K562 (cell line): ENCODE results near the gene GLYATL1. TPM values are rescaled to one million over a fixed set of nuclear protein-coding genes. Genes with fewer than 3 reads are reported as not detected.

Experiments
- ATAC-seq: fragments of 200-7000 bp; cut with Tn5 transposase; 3 replicates; pipeline ENCODE4 v1.9.1; 2020; ENCODE audit warnings: moderate library complexity
- BruUV-seq: library from RNA; stranded (reverse); fragments of 400-500 nt; replicated peaks from 2 replicates; lab custom pipeline; 2021; lab: Mats Ljungman, UMichigan
- CTCF ChIA-PET: fragments of 300-600 bp; formaldehyde crosslinking; extraction: SDS; loops from one replicate; lab custom pipeline; 2021; ENCODE audit warnings: low intra/inter-chr PET ratio; lab: Yijun Ruan, JAX
- POLR2A ChIA-PET: fragments of 300-600, 350-650 bp; sonication (Branson Sonifier 250); formaldehyde crosslinking; extraction: SDS; loops from one replicate; lab custom pipeline; 2021; ENCODE audit warnings: antibody characterized with exemption, inconsistent platforms; lab: Yijun Ruan, JAX
- DNase-seq, 4 experiments: peaks; one replicate each; pipeline versions ENCODE4 v3.0.0 to v3.0.0-alpha.2; 2011 to 2018; ENCODE audit warnings: low spot score in 3 of 4, mixed read lengths in 3 of 4; ENCODE audit errors: extremely low read depth in 1 of 4
- FAIRE-seq: peaks from 2 replicates; lab custom pipeline; 2011; peaks lifted over from hg19 to GRCh38; lab: Jason Lieb, UNC
- H2AFZ ChIP-seq: 2 replicates; pipeline ENCODE4 v1.6.0; 2011; ENCODE audit warnings: low read depth, low read length, control low read depth, inconsistent platforms
- H3K27ac ChIP-seq: fragments of 200-600 bp; 3 replicates; pipeline ENCODE4 v1.8.0; 2011; ENCODE audit warnings: low read depth, mild to moderate bottlenecking, control low read depth, inconsistent platforms, low read length, moderate library complexity, mixed read lengths; ENCODE audit errors: extremely low read depth
- H3K27me3 ChIP-seq, 2 experiments: fragments of 300-600 bp in 1 of 2; 2 replicates in 1 of 2; 3 replicates in 1 of 2; pipeline versions ENCODE4 v1.6.0 to v1.8.0; 2011; ENCODE audit warnings: inconsistent platforms in 2 of 2, low read length in 2 of 2, mild to moderate bottlenecking in 1 of 2, mixed read lengths in 1 of 2, moderate library complexity in 1 of 2; ENCODE audit not compliant: control insufficient read depth in 2 of 2, insufficient read depth in 2 of 2
- H3K36me3 ChIP-seq: fragments of 300-600 bp; 3 replicates; pipeline ENCODE4 v1.8.0; 2011; ENCODE audit warnings: mild to moderate bottlenecking, low read length, inconsistent platforms; ENCODE audit not compliant: control insufficient read depth, insufficient read depth
- H3K4me1 ChIP-seq, 2 experiments: fragments of 200-600 bp in 1 of 2; replicated peaks in 1 of 2; 2 replicates in 1 of 2; 3 replicates in 1 of 2; pipeline versions ENCODE4 v1.5.1 to v1.8.0; 2011; ENCODE audit warnings: inconsistent platforms in 2 of 2, low read length in 2 of 2, mild to moderate bottlenecking in 1 of 2, mixed read lengths in 1 of 2, moderate library complexity in 1 of 2; ENCODE audit not compliant: control insufficient read depth in 2 of 2, insufficient read depth in 2 of 2
- H3K4me2 ChIP-seq: 2 replicates; pipeline ENCODE4 v1.6.1; 2011; ENCODE audit warnings: low read length, control low read depth, inconsistent platforms, mixed read lengths; ENCODE audit not compliant: insufficient read depth
- H3K4me3 ChIP-seq: fragments of 200-600 bp; sonication (generic), shearing (Covaris generic); 2 replicates; pipeline ENCODE4 v1.5.1; 2016; ENCODE audit warnings: control low read depth, inconsistent platforms
- H3K79me2 ChIP-seq: fragments of 200-600 bp; 3 replicates; pipeline ENCODE4 v1.8.0; 2011; ENCODE audit warnings: low read length, inconsistent platforms; ENCODE audit not compliant: control insufficient read depth, insufficient read depth
- H3K9ac ChIP-seq, 2 experiments: 2 replicates each; pipeline versions ENCODE4 v1.6.0 to v1.6.1; 2011; ENCODE audit warnings: low read depth in 2 of 2, low read length in 2 of 2, control low read depth in 1 of 2, inconsistent platforms in 1 of 2, mild to moderate bottlenecking in 1 of 2, mixed read lengths in 1 of 2; ENCODE audit not compliant: insufficient read depth in 1 of 2
- H3K9me1 ChIP-seq: one replicate; pipeline ENCODE4 v1.6.0; 2011; ENCODE audit warnings: inconsistent platforms, mild to moderate bottlenecking, low read length, moderate library complexity; ENCODE audit not compliant: control insufficient read depth, insufficient read depth
- H3K9me3 ChIP-seq: replicated peaks from 2 replicates; pipeline ENCODE4 v1.5.1; 2011; ENCODE audit warnings: low read depth, low read length, inconsistent platforms; ENCODE audit not compliant: control insufficient read depth, insufficient read depth
- H4K20me1 ChIP-seq: replicated peaks from 2 replicates; pipeline ENCODE4 v1.6.1; 2011; ENCODE audit warnings: low read length, inconsistent platforms, mixed read lengths; ENCODE audit not compliant: control insufficient read depth, insufficient read depth
- CBX5 ChIP-seq: IDR thresholded peaks from 2 replicates; pipeline ENCODE4 v1.6.1; 2014; ENCODE audit warnings: low read depth, borderline replicate concordance
- FOXA3 ChIP-seq, 2 experiments: fragments of 450-650 bp in 1 of 2; sonication (generic) in 1 of 2; formaldehyde crosslinking; IDR thresholded peaks in 1 of 2; conservative IDR thresholded peaks in 1 of 2; 2 replicates each; pipeline versions ENCODE4 v1.4.0 to v1.8.0; 2020 to 2022; ENCODE audit warnings: mild to moderate bottlenecking in 2 of 2, missing genetic modification reagents in 1 of 2
- HLTF ChIP-seq: fragments of 450-650 bp; IDR thresholded peaks from 2 replicates; pipeline ENCODE4 v1.6.1; 2016
- HOXB6 ChIP-seq: fragments of 250-450 bp; sonication (Bioruptor Pico); IDR thresholded peaks from 2 replicates; pipeline ENCODE4 v1.5.1; 2022; ENCODE audit warnings: mild to moderate bottlenecking, borderline replicate concordance
- RFX7 ChIP-seq: fragments of 250-450 bp; sonication (Bioruptor Pico); IDR thresholded peaks from 2 replicates; pipeline ENCODE4 v1.5.1; 2021; ENCODE audit warnings: mild to moderate bottlenecking
- SMARCA4 ChIP-seq: fragments of 450-650 bp; IDR thresholded peaks from 2 replicates; pipeline ENCODE4 v1.6.1; 2016
- SRSF3 ChIP-seq: fragments of 200-400 bp; formaldehyde crosslinking; IDR thresholded peaks from 2 replicates; pipeline ENCODE4 v1.6.1; 2016; ENCODE audit warnings: mild to moderate bottlenecking, low read length, moderate library complexity; ENCODE audit not compliant: insufficient read depth
- STAT5B ChIP-seq: fragments of 250-450 bp; sonication (Bioruptor Pico); IDR thresholded peaks from 2 replicates; pipeline ENCODE4 v1.8.0; 2021; ENCODE audit warnings: mild to moderate bottlenecking, inconsistent platforms
- ZNF436 ChIP-seq: fragments of 250-450, 450-650 bp; sonication (Bioruptor Pico); formaldehyde crosslinking; IDR thresholded peaks from 2 replicates; pipeline ENCODE4 v1.7.0; 2020; ENCODE audit warnings: mild to moderate bottlenecking
- in situ Hi-C: fragments of 300-500 bp; cut with MboI; formaldehyde crosslinking; loops from 4 replicates; pipeline ENCODE4 v1.15.0; 2018; ENCODE audit warnings: inconsistent platforms, mixed read lengths
- intact Hi-C: fragments of 100-400 bp; cut with micrococcal nuclease; formaldehyde crosslinking; loops from 2 replicates; pipeline ENCODE4 v1.14.2; 2022
- polyA plus RNA-seq, 8 experiments: library from polyadenylated mRNA; depleted of rRNA in 4 of 8; stranded (reverse) in 5 of 8; unstranded in 3 of 8; fragments of >200 nt; fragmentation: Nextera tagmentation in 2 of 8; fragmentation: Illumina TruSeq in 1 of 8; extraction: Ambion mirVana in 2 of 8; extraction: Trizol in 1 of 8; gene quantifications; 2 replicates each; pipeline versions ENCODE4 v1.2.1 to v1.2.3, GENCODE V29; 2011 to 2014; ENCODE audit warnings: inconsistent platforms in 1 of 8, missing spikeins in 1 of 8
- total RNA-seq, 7 experiments: library from RNA; depleted of rRNA in 6 of 7; stranded (reverse); fragments of >200 nt in 6 of 7; fragmentation: Illumina TruSeq in 2 of 7; extraction: Trizol in 2 of 7; gene quantifications; 2 replicates each; pipeline versions ENCODE4 v1.2.1 to v1.2.3, GENCODE V29; 2011 to 2021; ENCODE audit warnings: low replicate concordance in 1 of 7
- TF ChIP-seq, protein P1 (sequence below): fragments of 250-450 bp; sonication (Bioruptor Pico); IDR thresholded peaks from 2 replicates; pipeline ENCODE4 v1.5.0; 2022; ENCODE audit warnings: mild to moderate bottlenecking

The GLYATL1 gene
- total and polyA plus RNA-seq, 9 of the 15 experiments (the other 6 are each of a cell fraction or from before 2014, with no cell fraction given): not detected

GRCh38 chr11:58913685-58914084, 25.6 kb upstream of the GLYATL1 start:
- no peak overlapping the region for H3K4me3 ChIP-seq
- POLR2A ChIA-PET: no interaction called here
- H3K27ac ChIP-seq: no peak overlapping the region
- ATAC-seq (no peak), FAIRE-seq (no peak), DNase-seq (no peak)
- H3K4me2 ChIP-seq: no peak overlapping the region
- no peaks in the 10 kb centered on the region for H3K9me3 ChIP-seq
- H4K20me1 ChIP-seq: no peaks in the 10 kb centered on the region
- H3K27me3 ChIP-seq: no peaks in the 10 kb centered on the region
- in situ Hi-C loops: no loop called here
- no peaks in the 10 kb centered on the region for H3K9me1 ChIP-seq
- H2AFZ ChIP-seq: no peak overlapping the region
- no peak for TF ChIP-seq ZNF436
- no peak for TF ChIP-seq RFX7 (CRISPR knock-in tag)
- no peak for TF ChIP-seq SRSF3
- no peak for TF ChIP-seq STAT5B (CRISPR knock-in tag)
- TF ChIP-seq, protein P1, sequence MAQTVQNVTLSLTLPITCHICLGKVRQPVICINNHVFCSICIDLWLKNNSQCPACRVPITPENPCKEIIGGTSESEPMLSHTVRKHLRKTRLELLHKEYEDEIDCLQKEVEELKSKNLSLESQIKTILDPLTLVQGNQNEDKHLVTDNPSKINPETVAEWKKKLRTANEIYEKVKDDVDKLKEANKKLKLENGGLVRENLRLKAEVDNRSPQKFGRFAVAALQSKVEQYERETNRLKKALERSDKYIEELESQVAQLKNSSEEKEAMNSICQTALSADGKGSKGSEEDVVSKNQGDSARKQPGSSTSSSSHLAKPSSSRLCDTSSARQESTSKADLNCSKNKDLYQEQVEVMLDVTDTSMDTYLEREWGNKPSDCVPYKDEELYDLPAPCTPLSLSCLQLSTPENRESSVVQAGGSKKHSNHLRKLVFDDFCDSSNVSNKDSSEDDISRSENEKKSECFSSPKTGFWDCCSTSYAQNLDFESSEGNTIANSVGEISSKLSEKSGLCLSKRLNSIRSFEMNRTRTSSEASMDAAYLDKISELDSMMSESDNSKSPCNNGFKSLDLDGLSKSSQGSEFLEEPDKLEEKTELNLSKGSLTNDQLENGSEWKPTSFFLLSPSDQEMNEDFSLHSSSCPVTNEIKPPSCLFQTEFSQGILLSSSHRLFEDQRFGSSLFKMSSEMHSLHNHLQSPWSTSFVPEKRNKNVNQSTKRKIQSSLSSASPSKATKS (CRISPR knock-in tag): no peak
- no peak for TF ChIP-seq FOXA3 (CRISPR knock-in tag; conservative IDR thresholded peaks at IDR 0.05 in 1 of 2, IDR thresholded peaks at IDR 0.05 in 1 of 2)
- TF ChIP-seq HLTF: no peak
- no peak for TF ChIP-seq CBX5
- TF ChIP-seq SMARCA4: no peak
- no peak for TF ChIP-seq HOXB6 (CRISPR knock-in tag)
- intact Hi-C loops: no loop called here
- H3K36me3 ChIP-seq: no peaks in the 10 kb centered on the region
- H3K4me1 ChIP-seq: no peaks in the 10 kb centered on the region
- H3K9ac ChIP-seq: no peak overlapping the region
- H3K79me2 ChIP-seq: no peaks in the 10 kb centered on the region
- BruUV-seq: no TSS peak
- CTCF ChIA-PET: no interaction called here
